Keratinocyte (primary cell): ENCODE results near the gene RFXANK. TPM values are rescaled to one million over a fixed set of nuclear protein-coding genes. Genes with fewer than 3 reads are reported as not detected.

Experiments used
- DNase-seq: peaks from one replicate; pipeline ENCODE4 v3.0.0-alpha.2; 2011; ENCODE audit warnings: low read depth, missing footprints, low spot score
- FAIRE-seq: peaks from 2 replicates; lab custom pipeline; 2011; peaks lifted over from hg19 to GRCh38; lab: Jason Lieb, UNC
- H2AFZ ChIP-seq: 2 replicates; pipeline ENCODE4 v1.6.0; 2012; ENCODE audit warnings: low read length, control low read depth, inconsistent platforms; ENCODE audit not compliant: control insufficient read depth
- H3K27ac ChIP-seq: 2 replicates; pipeline ENCODE4 v1.5.1; 2011; ENCODE audit warnings: low read length; ENCODE audit not compliant: control insufficient read depth, insufficient read depth
- H3K27me3 ChIP-seq: 3 replicates; pipeline ENCODE4 v1.6.0; 2011; ENCODE audit warnings: low read length; ENCODE audit not compliant: control insufficient read depth, insufficient read depth; ENCODE audit errors: extremely low read depth
- H3K36me3 ChIP-seq, 2 experiments: 2 replicates in 1 of 2; 3 replicates in 1 of 2; pipeline ENCODE4 v1.5.1; 2011; ENCODE audit warnings: low read length in 2 of 2, mild to moderate bottlenecking in 1 of 2; ENCODE audit not compliant: control insufficient read depth in 2 of 2, insufficient read depth in 2 of 2; ENCODE audit errors: extremely low read depth in 1 of 2
- H3K4me1 ChIP-seq: 3 replicates; pipeline ENCODE4 v1.5.1; 2011; ENCODE audit warnings: low read length; ENCODE audit not compliant: control insufficient read depth, insufficient read depth; ENCODE audit errors: extremely low read depth
- H3K4me2 ChIP-seq: 3 replicates; pipeline ENCODE4 v1.6.0; 2011; ENCODE audit warnings: low read depth, low read length; ENCODE audit not compliant: control insufficient read depth, insufficient read depth; ENCODE audit errors: extremely low read depth
- H3K4me3 ChIP-seq, 3 experiments: fragments of 200-600 bp in 1 of 3; sonication (generic) in 1 of 3; 2 replicates in 2 of 3; 3 replicates in 1 of 3; pipeline ENCODE4 v1.5.1; 2011 to 2016; ENCODE audit warnings: low read length in 3 of 3, mild to moderate bottlenecking in 3 of 3, control low read depth in 2 of 3, inconsistent platforms in 1 of 3, low read depth in 1 of 3, mixed read lengths in 1 of 3, mixed run types in 1 of 3, moderate library complexity in 1 of 3; ENCODE audit not compliant: control insufficient read depth in 2 of 3, insufficient read depth in 2 of 3; ENCODE audit errors: extremely low read depth in 1 of 3
- H3K79me2 ChIP-seq: 2 replicates; pipeline ENCODE4 v1.6.0; 2012; ENCODE audit warnings: low read length; ENCODE audit not compliant: control insufficient read depth, insufficient read depth
- H3K9ac ChIP-seq: 3 replicates; pipeline ENCODE4 v1.6.0; 2011; ENCODE audit warnings: low read length; ENCODE audit not compliant: control insufficient read depth, insufficient read depth; ENCODE audit errors: extremely low read depth
- H3K9me1 ChIP-seq: 3 replicates; pipeline ENCODE4 v1.6.0; 2011; ENCODE audit warnings: low read length; ENCODE audit not compliant: control insufficient read depth, insufficient read depth; ENCODE audit errors: extremely low read depth
- H3K9me3 ChIP-seq: 2 replicates; pipeline ENCODE4 v1.5.1; 2012; ENCODE audit warnings: low read depth, low read length; ENCODE audit not compliant: control insufficient read depth
- H4K20me1 ChIP-seq: 3 replicates; pipeline ENCODE4 v1.6.0; 2011; ENCODE audit warnings: low read length; ENCODE audit not compliant: control insufficient read depth, insufficient read depth; ENCODE audit errors: extremely low read depth
- CTCF ChIP-seq, 3 experiments: IDR thresholded peaks in 1 of 3; conservative IDR thresholded peaks in 1 of 3; optimal IDR thresholded peaks in 1 of 3; 2 replicates in 2 of 3; 3 replicates in 1 of 3; pipeline versions ENCODE3 to v1.5.1; 2011; ENCODE audit warnings: low read length in 3 of 3, mild to moderate bottlenecking in 3 of 3, moderate library complexity in 2 of 3, control low read depth in 1 of 3, inconsistent platforms in 1 of 3; ENCODE audit not compliant: insufficient read depth in 2 of 3; ENCODE audit errors: extremely low read depth in 1 of 3
- EZH2 ChIP-seq: IDR thresholded peaks from one replicate; pipeline ENCODE4 v1.6.1; 2012; ENCODE audit warnings: inconsistent platforms, mild to moderate bottlenecking, low read length, moderate library complexity
- dilution Hi-C: fragments of 300-500 bp; cut with MboI; formaldehyde crosslinking; loops from one replicate; pipeline ENCODE4 v1.7.0; 2020; ENCODE audit warnings: low sequenced_read_pairs; ENCODE audit not compliant: extremely low pct_ligation_motif_present
- polyA plus RNA-seq, 5 experiments: library from polyadenylated mRNA; depleted of rRNA in 3 of 5; stranded (reverse) in 3 of 5; stranded (forward) in 1 of 5; unstranded in 1 of 5; fragments of >200 nt; gene quantifications; 1 replicate in 1 of 5; 2 replicates in 3 of 5; 3 replicates in 1 of 5; pipeline versions ENCODE4 v1.2.1 to v1.2.3, GENCODE V29; 2011 to 2012; ENCODE audit warnings: missing spikeins in 2 of 5, low read depth in 1 of 5, low replicate concordance in 1 of 5

The RFXANK gene
- polyA plus RNA-seq, 1 donor (not counting 4 experiments of a cell fraction or from before 2014, with no cell fraction given) = 49.0 TPM

- no peak for FAIRE-seq
- Histone ChIP-seq H2AFZ (no peak overlapping the region), H3K27ac (no peak overlapping the region), H3K36me3 (no peaks in the 10 kb centered on the region), H3K79me2 (no peaks in the 10 kb centered on the region), H3K4me1 (no peaks in the 10 kb centered on the region), H3K4me2 (no peak overlapping the region), H3K9me3 (peaks cover 12% of the 10 kb centered on the region), H4K20me1 (no peaks in the 10 kb centered on the region), H3K27me3 (peaks cover 6% of the 10 kb centered on the region), H3K9ac (no peak overlapping the region), H3K4me3 (no peak overlapping the region), H3K9me1 (no peaks in the 10 kb centered on the region)
- TF ChIP-seq EZH2 = no peak
- TF ChIP-seq CTCF (optimal IDR thresholded peaks at IDR 0.05 in 1 of 3, IDR thresholded peaks at IDR 0.05 in 1 of 3, conservative IDR thresholded peaks at IDR 0.05 in 1 of 3; ENCODE audit: extremely low read depth in 1 of 3, insufficient read depth in 2 of 3, low read length in 3 of 3) = no peak
- no peak for DNase-seq
- dilution Hi-C loops = no loop called here
Measured at GRCh38 chr19:19236173-19236572, 44.1 kb downstream of the RFXANK start.

GRCh38 chr19:19238126-19238894 lies 46.3 kb downstream of the RFXANK start:
- Histone ChIP-seq H3K9ac (no peak overlapping the region), H3K36me3 (no peaks in the 10 kb centered on the region), H3K9me3 (peaks cover 12% of the 10 kb centered on the region), H3K27me3 (peaks cover 6% of the 10 kb centered on the region), H3K4me2 (no peak overlapping the region), H4K20me1 (no peaks in the 10 kb centered on the region), H3K4me1 (no peaks in the 10 kb centered on the region), H3K4me3 (no peak overlapping the region), H3K27ac (no peak overlapping the region), H3K79me2 (no peaks in the 10 kb centered on the region), H3K9me1 (no peaks in the 10 kb centered on the region), H2AFZ (no peak overlapping the region)
- dilution Hi-C loops = no loop called here
- DNase-seq = no peak
- FAIRE-seq = no peak
- TF ChIP-seq EZH2 (no peak), CTCF (optimal IDR thresholded peaks at IDR 0.05 in 1 of 3, IDR thresholded peaks at IDR 0.05 in 1 of 3, conservative IDR thresholded peaks at IDR 0.05 in 1 of 3; ENCODE audit: extremely low read depth in 1 of 3, insufficient read depth in 2 of 3, low read length in 3 of 3) (no peak)
